Activated CD4-positive, alpha-beta T cell treated with anti-CD3 and anti-CD28 coated beads for 4 hours (primary cell): Measurements from ENCODE around the gene SLC7A5.
A peak's percentile ranks its signal among the peaks of the same experiment; 100 is the strongest.

Source experiments
- DNase-seq, 2 donors: peaks; one replicate each; pipeline ENCODE4 v3.0.0-alpha.2; 2020

The SLC7A5 gene

DNA sequence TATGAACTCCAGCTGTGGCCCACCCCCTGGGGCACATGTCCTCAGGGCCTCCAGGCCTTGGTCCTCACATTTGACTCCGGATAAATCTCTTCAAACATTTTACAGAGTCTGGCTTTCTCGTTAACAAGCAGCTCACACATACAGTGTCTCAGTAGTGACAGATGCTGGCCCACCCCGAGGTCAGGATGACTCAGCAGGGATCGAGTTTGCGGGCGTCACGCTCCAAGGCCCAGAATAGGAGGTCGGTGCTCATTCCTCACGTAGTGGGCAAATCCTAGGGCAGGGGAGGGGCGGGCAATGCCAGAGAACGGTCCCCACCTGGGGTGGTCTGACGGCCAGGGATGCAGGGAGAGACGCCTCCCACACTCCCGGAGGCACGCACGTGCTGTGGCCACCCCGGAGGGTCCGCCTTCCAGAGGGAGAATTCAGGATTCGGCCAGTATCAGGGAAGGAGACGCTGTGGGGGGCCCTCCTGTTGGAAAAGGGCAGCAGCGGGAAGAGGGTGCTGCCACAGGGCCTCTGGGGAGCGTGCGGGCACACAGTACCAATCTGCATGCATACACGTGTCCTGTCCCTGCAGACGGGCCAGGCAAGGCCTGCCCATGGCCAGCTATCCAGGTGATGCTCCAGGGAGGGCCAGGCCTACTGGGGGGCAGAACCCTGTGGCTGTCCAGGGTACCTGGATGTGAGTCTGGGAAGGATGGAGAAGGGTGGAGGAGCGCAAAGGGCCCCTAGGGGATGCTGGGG, 8.6 kb downstream of the SLC7A5 start:
- DNase-seq = peak; percentile 20 to 28

DNA sequence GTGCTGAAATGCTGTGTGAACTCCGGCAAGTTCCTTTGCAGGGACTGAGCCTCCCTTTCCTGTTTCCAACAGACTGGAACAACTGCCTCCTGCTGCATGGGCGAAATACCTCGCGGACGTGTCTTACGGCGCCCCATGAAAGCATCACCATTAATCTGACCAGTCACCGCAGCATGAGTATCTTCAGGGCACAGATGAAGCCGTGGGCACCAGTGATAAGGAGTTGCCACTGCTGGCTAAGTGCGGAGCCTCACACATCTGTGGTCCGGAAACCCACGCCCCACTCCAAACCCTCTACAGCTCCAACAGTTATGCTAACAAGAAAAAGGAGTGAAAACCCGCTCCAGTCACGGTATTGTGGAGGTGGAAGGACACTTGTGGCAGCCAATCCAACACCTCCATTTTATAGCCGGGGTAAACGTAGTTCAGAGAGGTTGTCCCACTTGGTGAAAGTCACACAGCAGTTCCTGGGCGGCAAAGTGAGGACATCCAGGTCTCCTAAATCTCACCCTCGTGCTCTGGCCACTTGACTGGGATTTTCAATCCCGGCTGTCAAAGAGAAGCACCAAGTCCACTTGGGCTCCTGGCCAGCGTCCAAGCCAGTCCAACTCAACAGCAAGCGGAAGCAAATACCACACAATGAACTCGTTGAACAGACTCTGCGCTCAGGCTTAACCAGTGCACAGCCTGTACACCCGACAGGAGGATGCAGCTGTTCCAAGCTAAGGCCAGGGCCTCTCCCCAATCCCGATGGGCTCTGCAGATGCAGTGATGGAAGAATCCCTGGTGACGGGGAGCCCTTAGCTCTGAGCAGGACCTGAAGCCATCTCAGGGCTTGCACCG, 10.9 kb downstream of the SLC7A5 start:
- peak in 1 of 2 donors; percentile 6 for DNase-seq

DNA sequence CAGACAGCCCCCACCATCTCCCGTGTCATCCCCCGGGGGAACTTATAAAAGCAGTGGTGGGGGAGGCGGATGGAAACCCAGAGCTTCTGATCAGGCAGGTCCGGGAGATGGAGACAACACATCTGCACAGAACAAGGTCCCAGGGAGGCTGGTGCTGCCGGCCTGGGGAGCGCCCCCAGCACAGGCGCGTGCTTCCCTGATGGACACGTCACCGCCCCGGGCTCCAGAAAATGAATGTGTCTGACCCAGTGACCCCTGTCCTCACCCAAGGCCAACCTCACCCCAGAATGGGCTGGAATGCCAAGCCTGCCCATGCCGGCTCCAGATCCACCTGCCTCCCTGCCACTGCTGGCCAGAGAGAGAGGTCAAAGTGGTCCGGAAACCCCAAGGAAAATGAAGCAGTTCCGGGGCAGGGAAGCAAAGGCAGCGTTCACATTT, 12.5 kb downstream of the SLC7A5 start:
- no peak for DNase-seq

DNA sequence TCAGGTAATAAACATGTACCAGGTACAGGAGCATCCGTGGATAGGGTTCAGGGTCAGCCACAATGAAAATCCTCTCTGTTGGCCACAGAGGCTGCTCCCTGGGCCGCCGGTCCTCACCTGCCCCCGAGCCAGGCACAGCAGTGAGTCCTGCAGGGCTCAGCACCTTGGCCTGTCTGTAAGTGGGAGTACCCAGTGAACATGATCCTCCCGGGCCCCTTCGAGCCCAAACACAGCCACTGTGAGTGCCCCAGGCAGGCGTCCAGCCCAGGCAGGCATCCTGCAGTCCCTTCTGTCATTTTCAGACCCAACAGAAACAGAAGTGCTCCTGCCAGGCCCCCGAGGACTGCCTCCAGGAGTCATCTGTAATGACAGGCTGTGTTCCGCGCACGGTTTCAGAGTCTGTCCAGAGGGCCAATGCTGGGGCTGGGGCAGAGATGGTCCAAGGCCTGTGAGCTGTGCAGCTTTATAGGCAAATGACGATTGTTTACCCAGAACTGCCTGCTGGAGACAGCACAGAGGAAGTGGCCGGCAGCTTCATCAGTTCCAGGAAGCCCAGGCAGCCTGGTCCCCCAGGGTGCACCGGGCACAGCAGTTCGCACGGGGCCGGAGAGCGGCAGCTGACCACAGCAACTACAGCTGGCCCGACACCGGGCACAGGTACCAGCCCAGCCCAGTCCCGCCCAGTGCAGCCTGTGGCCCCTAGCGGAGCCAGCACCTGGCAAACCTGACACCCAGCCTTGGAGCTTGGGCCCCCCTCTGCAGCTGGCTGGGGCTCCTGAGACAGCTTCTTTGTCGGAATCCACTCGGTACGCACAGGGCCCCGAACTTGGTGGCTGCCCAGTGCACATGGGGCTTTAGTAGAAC, 13.2 kb downstream of the SLC7A5 start:
- no peak for DNase-seq

DNA sequence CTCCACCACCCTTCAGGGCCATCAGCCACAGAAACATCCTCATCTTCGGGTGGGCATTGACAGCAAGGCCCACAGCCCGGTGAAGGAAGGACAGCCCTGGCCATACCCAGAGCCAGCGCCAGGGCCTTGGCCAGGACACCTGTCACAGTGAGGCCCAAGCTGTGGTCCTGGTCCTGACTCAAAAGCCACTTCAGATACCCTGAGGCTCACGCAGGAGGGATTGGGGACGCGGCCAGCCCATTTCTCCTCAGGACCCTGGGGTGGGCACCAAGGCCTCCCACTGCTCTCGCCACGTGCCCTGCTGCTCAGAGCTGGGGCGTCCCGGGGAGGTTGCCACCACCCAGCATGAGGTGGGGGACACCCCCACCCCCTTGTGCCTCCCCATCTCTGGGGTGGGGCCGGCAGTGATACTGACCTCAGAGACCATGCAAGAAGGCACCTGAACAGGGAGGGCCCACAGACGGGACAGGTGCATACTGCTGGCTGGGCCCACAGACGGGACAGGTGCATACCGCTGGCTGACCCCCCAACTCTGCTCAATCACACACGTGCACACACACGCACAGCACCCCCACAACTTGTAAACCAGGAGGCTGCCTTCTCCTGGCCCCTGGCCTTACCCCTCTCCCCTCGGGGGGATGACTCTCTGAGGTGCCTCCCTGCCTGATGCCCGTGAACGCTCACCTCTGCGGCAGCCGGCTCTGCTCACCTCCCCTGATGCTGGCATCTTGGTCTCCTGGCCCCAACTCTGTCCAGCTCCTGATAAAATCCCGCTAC, 14.2 kb downstream of the SLC7A5 start:
- DNase-seq = no peak

DNA sequence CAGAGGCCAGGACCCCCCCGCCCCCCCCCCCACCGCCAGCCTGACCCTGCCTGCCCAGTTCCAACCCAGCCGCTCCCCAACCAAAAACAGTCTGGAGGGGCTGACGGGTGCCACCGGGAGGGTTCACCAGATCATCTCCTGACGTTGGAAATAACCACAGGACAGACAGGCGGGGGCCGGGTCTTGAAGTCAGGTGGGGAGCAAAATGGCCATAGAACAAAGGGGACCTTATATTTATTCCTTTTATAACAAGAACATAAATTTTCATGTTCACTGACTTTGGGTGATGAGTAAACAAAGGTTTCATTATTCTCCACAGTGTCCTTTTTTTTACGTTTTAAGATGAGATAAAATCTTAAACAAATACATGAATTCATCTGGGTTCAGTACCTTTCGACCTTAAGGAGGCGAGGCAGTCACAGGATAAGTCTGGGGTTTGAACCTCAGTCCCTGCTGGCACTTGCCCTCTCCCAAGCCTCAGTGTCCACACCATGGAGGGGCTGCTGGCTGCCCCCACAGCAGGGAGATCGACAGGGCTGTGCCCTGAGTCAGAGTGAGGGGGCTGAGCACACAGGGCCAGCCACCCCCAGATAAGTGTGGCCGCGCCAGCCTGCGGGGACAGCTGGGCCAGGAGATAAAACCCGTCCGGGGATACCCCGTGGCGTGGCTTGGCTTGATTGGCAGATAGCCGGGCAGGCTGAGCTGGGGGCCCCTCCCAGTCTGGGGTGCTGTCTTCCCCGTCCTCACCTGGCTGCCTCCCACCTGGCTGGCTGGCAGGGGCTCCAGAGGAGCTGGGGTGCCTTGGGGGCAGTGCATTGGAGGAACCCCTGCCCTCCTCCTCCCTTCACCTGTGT, 15.0 kb downstream of the SLC7A5 start:
- DNase-seq = no peak

DNA sequence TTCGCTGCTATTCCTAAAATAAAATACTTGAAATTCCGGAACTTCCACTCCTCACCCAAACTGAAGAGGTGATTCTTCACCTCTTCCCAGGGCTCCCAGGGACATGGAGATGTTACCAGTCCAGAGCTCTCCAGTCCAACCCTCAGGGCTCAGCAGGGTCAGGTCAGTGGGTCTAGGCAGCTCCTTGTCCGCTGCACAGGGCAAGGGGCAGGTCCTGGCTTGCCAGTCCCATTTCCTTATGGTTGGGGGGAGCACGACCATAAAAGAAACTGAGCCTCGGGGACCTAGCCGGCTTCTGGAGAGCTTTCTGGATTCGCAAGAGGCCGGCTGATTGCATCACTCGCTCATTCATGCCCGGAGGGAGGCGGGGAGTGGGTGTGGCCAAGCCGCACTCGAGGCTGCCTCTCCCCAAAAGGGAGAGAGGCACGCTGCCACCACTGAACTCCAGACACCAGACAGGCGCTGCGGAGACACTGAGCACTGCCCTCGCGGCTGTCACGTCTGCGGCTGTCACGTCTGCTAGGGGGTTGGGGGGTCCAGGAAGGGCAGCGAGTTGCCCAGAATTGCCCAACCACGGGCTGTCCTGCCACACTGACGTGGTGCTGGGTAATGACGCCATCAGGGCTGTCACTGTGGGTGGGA, 15.8 kb downstream of the SLC7A5 start:
- DNase-seq = peak; percentile 90 to 91

DNA sequence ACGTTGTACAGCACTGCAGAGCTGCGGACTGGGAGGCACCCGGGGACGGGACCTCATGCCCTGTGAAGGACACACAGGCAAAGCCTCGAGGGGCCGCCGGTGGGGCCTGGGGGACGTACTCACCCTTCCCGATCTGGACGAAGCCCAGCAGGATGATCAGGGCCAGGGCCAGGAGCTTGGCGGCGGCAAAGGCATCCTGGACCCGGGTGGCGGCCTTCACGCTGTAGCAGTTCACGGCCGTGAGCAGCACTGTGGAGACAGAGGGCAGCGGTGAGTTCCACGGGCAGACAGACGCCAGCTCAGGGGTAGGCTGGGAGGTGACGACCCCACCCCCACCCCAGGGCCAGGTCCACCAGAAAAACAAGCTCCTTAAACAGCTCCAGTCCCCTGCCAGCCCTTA, 17.7 kb downstream of the SLC7A5 start:
- DNase-seq = no peak

DNA sequence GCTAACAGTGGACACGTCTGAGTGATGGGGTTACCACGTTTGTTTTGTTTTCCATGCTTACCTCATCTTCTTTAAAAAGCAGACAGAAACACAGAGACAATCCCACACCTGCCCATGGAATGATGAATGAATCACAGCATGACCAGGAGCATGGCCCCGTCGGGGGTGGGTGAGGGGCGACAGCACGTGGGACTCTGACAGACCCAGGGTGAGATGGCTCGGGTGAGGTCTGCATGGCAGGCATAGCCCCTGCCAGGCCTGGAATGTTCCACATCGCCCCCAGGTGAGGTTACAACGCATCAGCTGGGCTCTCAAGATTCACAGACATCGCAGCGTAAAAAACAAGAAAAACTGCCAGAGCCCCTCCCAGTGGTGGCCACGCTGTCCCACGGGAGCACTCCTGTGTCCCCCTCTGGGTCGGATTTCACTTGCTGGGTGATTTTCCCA, 18.1 kb downstream of the SLC7A5 start:
- no peak for DNase-seq

DNA sequence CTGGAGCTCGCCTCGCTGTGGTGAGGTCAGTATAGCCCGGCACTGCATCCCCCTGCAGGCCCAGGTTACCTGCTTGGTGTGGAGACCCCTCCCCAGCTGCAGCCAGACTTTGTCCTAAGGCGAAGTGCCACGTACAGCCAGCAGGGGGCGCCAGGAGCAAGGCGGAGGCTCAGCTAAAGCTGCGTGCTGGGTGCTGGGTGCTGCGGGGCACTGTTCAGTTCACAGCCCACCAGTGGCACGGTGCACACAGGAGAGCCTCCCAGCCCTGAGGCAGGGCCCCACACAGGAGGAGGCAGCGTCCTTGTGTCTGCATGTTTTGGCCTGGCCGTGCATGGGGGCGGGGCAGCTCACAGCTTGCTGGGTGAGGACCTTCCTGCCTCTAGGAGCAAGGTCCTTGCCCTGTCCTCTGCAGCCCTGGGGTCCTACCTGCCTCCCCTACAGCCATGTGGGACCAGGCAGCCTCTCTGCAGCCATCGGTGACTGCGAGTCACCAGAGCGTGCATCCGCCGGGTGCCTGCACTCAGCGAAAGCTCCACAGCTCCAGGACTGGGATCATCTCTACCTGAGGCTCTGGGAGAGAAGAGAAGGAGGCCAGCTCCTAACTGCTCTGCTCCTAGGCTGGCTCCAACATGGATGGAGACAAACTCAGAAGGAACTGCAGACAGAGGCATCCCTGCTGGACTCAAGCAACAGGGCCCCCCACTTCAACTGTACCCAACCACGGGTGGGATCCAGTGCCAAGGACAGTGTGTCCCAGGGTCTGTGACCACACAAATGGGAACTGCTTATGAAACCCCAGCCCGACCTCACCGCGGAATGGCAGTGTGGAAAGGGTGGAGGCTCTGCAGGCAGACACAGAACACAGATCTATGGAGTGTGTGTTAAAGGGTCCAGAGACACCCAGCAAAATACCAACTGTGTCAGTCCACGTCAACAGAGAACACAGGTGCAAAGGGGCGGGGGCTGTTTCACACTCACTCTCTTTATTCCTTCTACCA, 19.0 kb downstream of the SLC7A5 start:
- DNase-seq = peak; percentile 69 to 70

DNA sequence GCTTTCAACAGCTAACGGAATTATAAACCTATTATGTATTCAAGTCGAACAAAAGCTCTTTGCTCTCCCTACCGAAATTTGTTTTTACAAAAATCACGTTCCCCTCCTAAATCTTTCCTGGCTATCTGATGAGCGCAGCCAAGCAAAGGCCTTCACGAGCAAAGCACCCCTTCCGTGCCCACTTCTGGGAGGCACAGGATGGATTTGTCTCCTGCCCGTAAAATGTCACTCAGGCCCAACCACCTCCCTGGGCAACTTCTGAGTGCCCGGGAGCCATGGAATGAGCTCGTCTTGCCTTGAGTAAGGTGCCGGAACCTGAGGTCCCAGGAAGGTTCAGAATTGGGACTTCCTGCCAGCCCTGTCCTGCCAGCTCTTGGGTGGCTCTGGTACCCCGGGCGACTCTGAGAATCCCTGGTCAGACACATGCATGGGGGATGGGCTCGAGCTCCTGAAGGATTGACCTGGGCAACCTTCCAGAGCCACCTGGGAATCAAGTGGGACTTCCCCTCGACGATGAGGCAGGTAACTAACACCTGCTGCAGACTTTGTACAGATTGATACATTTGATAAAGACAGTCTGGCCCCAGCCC, 19.8 kb downstream of the SLC7A5 start:
- DNase-seq = no peak

DNA sequence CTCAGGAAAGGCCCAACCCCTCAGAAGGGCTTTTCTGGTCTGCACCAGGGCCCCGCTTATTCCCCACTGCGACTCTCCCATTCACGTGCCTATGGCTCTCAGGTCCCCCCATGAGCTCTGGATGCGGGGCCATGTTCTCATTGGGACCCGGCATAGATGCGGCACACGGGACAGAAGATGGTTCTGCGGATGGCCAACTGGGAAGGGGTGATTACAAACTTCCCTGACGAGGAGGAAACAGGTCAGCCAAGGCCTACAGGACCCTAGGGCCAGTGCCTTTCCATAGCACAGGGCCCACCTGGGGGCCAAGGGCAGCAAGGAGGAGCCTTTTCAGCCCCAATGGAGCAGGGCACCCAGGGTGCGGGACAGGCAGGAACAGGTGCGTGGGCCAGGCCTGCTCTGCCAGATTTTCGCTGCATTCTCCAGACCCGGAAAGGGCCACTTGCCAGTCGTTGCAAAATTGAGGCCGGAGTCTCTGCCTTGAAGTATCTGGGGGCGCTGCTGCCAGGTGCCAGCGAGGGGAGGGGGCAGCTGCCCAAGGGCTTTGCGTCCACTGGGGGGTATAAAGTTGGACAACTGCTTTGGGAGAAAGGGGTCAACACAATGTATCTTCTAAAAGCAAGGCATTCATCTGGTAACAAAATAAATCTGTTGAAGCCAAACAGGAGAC, 20.5 kb downstream of the SLC7A5 start:
- no peak for DNase-seq

DNA sequence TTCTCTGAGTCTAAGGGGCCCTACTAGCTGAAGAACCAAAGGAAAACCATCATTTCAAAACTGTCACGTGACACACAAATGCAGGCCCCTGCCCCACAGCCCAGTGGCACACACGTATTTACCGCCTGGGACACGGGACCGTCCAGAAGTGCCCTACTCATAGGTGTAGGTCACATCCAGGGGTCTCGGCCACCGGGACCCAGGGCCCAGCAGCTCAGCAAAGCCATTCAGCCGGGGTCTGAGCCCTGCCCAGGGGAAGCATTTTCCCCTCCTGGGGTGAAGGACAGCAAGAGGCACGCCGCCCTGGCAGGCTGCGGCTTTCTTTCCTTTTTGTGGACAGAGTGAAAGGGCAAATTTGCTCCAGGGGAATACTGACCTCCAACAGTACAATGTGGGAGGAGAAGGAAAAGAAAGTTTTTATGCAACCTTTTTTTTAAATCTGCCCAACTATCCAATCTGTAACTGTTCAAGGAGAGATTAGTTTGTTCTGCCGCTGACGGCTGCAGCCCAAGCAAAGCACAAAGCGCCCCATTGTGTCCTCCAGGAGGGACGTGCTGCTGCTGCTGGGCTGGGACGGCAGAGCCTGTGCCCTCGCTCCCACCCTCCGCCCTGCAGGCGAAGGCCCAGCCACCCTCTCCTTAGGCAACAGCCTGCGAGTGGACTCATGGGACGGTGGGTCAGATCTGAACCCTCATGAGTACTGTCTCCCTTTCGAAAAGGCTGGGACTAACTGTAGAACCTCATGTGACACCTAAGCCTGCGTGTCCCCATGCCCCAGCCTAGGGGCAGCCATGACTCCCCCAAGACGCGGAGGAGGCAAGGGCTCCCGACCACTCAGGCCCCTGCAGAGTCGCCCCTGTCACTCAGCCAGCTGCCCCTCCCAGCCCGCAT, 21.3 kb downstream of the SLC7A5 start:
- no peak for DNase-seq

DNA sequence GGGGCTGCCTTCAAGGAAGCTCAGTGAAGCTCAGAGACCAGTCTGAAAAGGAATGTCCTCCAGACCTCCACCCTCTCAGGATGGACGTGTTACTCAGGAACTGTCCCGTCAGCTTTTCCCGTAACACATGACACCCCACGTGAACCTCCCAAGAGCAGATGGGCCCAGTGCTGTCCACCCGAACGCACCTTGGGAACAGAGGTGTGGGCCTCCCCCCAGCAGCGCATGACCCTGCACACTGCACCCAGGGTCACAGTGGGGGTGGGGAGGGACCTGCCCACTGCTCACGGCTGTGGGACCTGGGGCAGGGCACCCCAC, 21.9 kb downstream of the SLC7A5 start:
- DNase-seq = no peak

DNA sequence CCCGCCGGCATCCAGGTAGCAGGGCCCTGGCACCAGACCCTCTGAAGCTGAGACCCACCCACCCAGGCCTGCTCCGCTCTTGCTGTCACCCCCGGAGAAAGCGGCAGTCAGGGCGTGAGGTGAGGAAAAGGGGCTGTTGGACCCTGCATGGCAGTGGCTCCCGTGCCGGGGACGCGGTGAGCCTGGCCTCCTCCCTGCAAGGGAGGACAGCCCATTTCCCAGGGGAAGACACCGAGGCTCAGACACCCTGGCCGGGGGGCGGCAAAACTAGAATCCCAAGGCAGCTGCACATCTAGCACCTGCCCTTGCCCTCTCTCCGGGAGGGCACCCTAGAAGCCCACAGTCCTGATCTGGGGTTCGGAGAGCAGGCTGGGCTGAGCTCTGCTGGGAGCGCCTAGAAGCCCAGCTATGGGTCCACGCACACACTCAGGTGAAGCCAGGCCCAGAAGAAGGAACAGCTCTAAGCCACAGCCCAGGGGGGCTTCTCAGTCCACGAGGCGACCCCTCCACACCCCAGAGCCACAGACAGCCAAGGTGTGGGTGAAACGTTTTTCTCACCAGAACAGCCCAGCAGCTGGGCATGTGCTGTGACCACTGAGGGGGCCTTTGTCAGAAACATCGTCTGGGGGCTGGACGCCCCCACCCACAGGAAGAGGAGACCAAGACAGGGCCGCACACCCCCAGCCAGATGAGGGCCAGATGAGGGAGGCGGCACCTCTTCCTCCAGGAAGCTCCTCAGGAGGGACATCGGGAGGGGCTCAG, 22.4 kb downstream of the SLC7A5 start:
- no peak for DNase-seq

DNA sequence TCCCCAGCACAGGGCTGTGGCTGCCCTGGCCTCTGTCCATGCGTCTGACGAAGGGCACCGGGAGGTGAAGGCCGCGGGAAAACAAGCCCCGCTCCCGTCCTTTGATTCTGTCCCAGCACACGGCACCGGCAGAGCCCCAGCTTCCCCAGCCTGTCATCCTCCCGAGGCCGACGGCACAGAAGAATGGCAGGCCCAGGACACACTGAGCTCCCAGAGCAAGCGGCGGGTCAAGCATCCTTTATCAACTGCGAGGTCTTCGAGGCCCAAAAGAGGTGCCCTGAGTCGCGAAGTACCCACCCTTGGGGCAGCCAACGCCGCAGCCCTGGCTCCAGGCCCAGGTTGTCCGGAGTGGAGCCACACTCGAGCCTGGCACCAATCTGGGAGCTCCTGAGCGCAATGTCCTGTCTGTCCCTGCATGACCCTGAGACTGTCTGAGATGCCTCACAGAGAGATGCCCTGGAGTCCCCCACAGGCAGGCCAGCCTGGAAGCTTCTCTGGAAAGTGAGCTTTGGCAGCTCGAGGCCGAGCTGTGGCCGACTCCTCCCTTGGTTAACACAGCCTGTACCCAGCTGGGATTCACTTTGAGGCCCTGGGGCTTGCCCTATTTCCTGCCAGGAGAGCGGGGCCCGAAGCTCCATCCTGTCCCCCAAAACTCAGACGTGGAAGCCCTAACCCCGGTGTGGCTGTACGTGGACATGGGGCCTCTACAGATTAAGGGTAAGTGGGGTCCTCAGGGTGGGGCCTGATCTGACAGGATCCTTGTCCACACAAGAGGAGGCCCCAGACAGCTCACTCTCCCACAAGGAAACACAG, 23.3 kb downstream of the SLC7A5 start:
- DNase-seq = no peak
